Effector memory CD4-positive, alpha-beta T cell (primary cell): Measurements from ENCODE around the gene CHRNB2.
"Not testable (repeated sequence)": the region's sequence is repeated elsewhere in the genome, so short reads cannot be mapped to it uniquely, and the experiment has no call there.

Source experiments
- DNase-seq, 3 donors: peaks; one replicate each; pipeline ENCODE4 v3.0.0-alpha.2; 2020
- H3K27ac ChIP-seq: 2 replicates; pipeline ENCODE4 v1.7.0; 2013; ENCODE audit warnings: mild to moderate bottlenecking, low read length, moderate library complexity; ENCODE audit not compliant: insufficient read depth, poor library complexity, severe bottlenecking
- H3K27me3 ChIP-seq: replicated peaks from 2 replicates; pipeline ENCODE4 v1.7.0; 2013; ENCODE audit warnings: mild to moderate bottlenecking, low read length; ENCODE audit not compliant: insufficient read depth, control insufficient read depth, poor library complexity, severe bottlenecking
- H3K36me3 ChIP-seq: 2 replicates; pipeline ENCODE4 v1.7.0; 2013; ENCODE audit warnings: mild to moderate bottlenecking, low read length, moderate library complexity; ENCODE audit not compliant: control insufficient read depth, insufficient read depth
- H3K4me1 ChIP-seq: 2 replicates; pipeline ENCODE4 v1.7.0; 2013; ENCODE audit warnings: low read length, mild to moderate bottlenecking; ENCODE audit not compliant: control insufficient read depth, insufficient read depth, poor library complexity, severe bottlenecking
- H3K4me3 ChIP-seq: 2 replicates; pipeline ENCODE4 v1.7.0; 2013; ENCODE audit warnings: low read length, low read depth, mild to moderate bottlenecking; ENCODE audit not compliant: insufficient read depth, poor library complexity, severe bottlenecking
- H3K9me3 ChIP-seq: 2 replicates; pipeline ENCODE4 v1.7.0; 2013; ENCODE audit warnings: mild to moderate bottlenecking, low read length, moderate library complexity; ENCODE audit not compliant: control insufficient read depth
- total RNA-seq, 3 donors: gene quantifications; one replicate each; lab custom pipeline; 2026; lab: John Stamatoyannopoulos, UW

The CHRNB2 gene, protein sequence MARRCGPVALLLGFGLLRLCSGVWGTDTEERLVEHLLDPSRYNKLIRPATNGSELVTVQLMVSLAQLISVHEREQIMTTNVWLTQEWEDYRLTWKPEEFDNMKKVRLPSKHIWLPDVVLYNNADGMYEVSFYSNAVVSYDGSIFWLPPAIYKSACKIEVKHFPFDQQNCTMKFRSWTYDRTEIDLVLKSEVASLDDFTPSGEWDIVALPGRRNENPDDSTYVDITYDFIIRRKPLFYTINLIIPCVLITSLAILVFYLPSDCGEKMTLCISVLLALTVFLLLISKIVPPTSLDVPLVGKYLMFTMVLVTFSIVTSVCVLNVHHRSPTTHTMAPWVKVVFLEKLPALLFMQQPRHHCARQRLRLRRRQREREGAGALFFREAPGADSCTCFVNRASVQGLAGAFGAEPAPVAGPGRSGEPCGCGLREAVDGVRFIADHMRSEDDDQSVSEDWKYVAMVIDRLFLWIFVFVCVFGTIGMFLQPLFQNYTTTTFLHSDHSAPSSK
- total RNA-seq, result 0 to 0.17 (median 0) reads per million in 3 donors

DNA sequence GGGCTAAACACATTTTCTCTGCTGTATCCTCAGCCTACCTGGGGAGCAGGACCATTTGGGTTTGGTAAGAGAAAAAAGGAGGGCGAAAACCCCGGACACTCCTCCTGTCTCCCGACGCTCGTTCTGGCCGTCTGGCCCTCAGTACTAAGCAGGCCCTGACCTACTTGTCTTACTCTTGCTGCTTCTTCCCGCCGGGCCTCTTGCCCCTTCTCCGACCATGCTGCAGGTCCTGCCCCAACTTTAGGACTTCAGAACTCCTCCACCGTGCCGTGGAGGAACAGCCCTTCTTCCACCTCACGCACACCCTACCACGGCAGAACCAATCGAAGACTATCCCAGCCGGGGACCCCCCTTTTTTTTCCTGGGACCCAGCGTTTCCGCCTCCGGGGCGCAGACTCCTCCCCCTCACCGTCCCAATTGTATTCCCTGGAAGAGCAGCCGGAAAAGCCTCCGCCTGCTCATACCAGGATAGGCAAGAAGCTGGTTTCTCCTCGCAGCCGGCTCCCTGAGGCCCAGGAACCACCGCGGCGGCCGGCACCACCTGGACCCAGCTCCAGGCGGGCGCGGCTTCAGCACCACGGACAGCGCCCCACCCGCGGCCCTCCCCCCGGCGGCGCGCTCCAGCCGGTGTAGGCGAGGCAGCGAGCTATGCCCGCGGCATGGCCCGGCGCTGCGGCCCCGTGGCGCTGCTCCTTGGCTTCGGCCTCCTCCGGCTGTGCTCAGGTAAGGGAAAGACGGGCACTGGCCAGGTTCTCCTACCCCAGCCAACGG lies at the start of gene CHRNB2:
Gene CHRNB2, plus strand, starts transcription at position 393 of the 771 bp plus-strand sequence. Its CDS starts 267 bp downstream, at position 660.
- H3K4me3 ChIP-seq, result no peak within 1 kb of the TSS
- H3K4me1 ChIP-seq, result peaks cover 8% of the 10 kb centered on the region
- H3K9me3 ChIP-seq, result no peaks in the 10 kb centered on the region
- DNase-seq, result peak; percentile 48 to 61 (median 51)
- no peak within 1 kb of the TSS for H3K27ac ChIP-seq
- no peaks in the 10 kb centered on the region for H3K36me3 ChIP-seq
- H3K27me3 ChIP-seq, result peaks cover 22% of the 10 kb centered on the region

DNA sequence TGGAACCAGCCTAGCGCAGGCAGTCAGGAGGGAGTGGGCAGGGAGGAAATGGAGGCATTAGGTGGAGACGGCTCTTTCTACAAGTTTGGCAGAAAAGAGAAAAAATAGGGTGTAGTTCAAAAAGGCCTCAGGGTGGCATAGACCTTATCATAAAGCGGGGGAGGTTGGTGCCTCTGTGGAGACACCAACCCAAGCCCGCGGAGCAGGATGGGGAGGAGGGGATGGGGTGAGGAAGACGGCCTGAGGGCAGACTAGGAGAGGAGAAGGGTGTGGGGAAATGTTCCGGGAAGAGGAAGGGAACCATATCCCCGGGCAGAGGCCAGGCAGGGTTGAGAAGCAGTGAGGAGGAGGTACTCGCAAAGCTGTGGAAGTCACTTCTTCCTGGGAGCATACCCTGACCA lies 48.0 kb upstream of the CHRNB2 start:
- no peaks in the 10 kb centered on the region for H3K9me3 ChIP-seq
- H3K36me3 ChIP-seq, result no peaks in the 10 kb centered on the region
- no peak for DNase-seq
- H3K27me3 ChIP-seq, result no peaks in the 10 kb centered on the region
- no peak overlapping the region for H3K4me3 ChIP-seq
- H3K4me1 ChIP-seq, result no peaks in the 10 kb centered on the region
- no peak overlapping the region for H3K27ac ChIP-seq

GRCh38 chr1:154520333-154520732 lies 47.2 kb upstream of the CHRNB2 start:
- no peak overlapping the region for H3K27ac ChIP-seq
- no peak overlapping the region for H3K4me3 ChIP-seq
- no peaks in the 10 kb centered on the region for H3K36me3 ChIP-seq
- no peaks in the 10 kb centered on the region for H3K27me3 ChIP-seq
- H3K9me3 ChIP-seq, result no peaks in the 10 kb centered on the region
- H3K4me1 ChIP-seq, result no peaks in the 10 kb centered on the region
- no peak for DNase-seq

GRCh38 chr1:154521695-154522094 lies 45.9 kb upstream of the CHRNB2 start:
- H3K4me3 ChIP-seq, result no peak overlapping the region
- DNase-seq, result no peak

GRCh38 chr1:154524881-154525280 lies 42.7 kb upstream of the CHRNB2 start:
- Histone ChIP-seq H3K27ac (no peak overlapping the region), H3K4me3 (no peak overlapping the region), H3K4me1 (no peaks in the 10 kb centered on the region), H3K9me3 (no peaks in the 10 kb centered on the region), H3K36me3 (no peaks in the 10 kb centered on the region), H3K27me3 (no peaks in the 10 kb centered on the region)
- no peak for DNase-seq

More at GRCh38 chr1:154521695-154522094, 45.9 kb upstream of the CHRNB2 start:
- Histone ChIP-seq H3K9me3 (no peaks in the 10 kb centered on the region), H3K36me3 (no peaks in the 10 kb centered on the region), H3K27ac (no peak overlapping the region), H3K27me3 (no peaks in the 10 kb centered on the region), H3K4me1 (no peaks in the 10 kb centered on the region)

DNA sequence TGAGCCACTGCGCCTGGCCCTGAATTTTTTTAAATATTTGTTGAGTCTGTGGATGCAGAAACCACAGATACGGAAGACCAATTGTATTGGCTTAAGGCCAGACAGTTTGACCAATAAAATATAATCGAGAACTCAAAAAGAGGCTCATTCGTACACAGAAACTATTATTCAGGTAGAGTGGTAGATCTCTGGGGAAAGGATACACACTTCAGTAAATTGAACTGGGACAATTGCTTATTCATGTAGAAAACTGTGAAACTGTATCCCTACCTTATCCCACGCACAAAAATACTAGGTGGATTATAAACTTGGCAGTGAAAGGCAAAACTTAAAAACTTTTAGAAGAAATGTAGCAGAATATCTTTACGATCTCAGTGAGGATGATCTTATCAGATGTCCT lies 40.4 kb upstream of the CHRNB2 start:
- Histone ChIP-seq H3K36me3 (no peaks in the 10 kb centered on the region), H3K4me3 (no peak overlapping the region), H3K27me3 (no peaks in the 10 kb centered on the region), H3K9me3 (no peaks in the 10 kb centered on the region), H3K27ac (no peak overlapping the region), H3K4me1 (no peaks in the 10 kb centered on the region)
- DNase-seq, result no peak

DNA sequence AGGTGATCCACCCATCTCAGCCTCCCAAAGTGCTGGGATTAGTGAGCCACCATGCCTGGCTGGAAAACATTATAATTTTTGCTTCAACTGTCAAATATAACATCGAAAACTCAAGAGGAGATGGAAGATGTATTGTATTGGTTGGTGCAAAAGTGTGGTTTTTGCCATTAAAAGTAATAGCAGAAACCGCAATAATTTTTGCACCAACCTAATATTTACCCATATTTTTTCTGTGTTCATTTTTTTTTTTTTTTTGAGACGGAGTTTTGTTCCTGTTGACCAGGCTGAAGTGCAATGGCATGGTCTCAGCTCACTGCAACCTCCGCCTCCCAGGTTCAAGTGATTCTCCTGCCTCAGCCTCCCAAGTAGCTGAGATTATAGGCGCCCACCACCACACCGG lies 38.3 kb upstream of the CHRNB2 start:
- DNase-seq, result no peak
- H3K4me3 ChIP-seq, result no peak overlapping the region
- H3K27me3 ChIP-seq, result no peaks in the 10 kb centered on the region
- H3K4me1 ChIP-seq, result no peaks in the 10 kb centered on the region
- H3K27ac ChIP-seq, result no peak overlapping the region
- H3K9me3 ChIP-seq, result no peaks in the 10 kb centered on the region
- no peaks in the 10 kb centered on the region for H3K36me3 ChIP-seq

DNA sequence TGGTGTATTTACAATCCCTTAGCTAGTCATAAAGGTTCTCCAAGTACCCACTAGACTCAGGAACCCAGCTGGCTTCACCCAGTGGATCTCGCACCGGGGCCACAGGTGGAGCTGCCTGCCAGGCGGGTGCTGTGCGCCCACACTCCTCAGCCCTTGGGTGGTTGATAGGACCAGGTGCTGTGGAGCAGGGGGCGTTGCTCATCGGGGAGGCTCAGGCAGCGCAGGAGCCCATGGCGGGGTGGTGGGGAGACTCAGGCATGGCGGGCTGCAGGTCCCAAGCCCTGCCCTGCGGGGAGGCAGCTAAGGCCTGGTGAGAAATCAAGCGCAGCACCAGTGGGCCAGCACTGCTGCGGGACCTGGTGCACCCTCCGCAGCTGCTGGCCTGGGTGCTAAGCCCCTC lies 35.6 kb upstream of the CHRNB2 start:
- not testable (repeated sequence) for H3K9me3 ChIP-seq, H3K27ac ChIP-seq, DNase-seq, H3K4me3 ChIP-seq, H3K36me3 ChIP-seq, H3K4me1 ChIP-seq, H3K27me3 ChIP-seq

- Histone ChIP-seq H3K4me3 (no peak overlapping the region), H3K36me3 (no peaks in the 10 kb centered on the region), H3K4me1 (no peaks in the 10 kb centered on the region), H3K9me3 (no peaks in the 10 kb centered on the region), H3K27me3 (no peaks in the 10 kb centered on the region), H3K27ac (no peak overlapping the region)
- no peak for DNase-seq
These were observed 33.4 kb upstream of the CHRNB2 start for GRCh38 chr1:154533952-154534844.
